Endometrial microvascular endothelial cells (primary cell): ENCODE measurements around the gene FCHO1. TPM values are rescaled to one million over a fixed set of nuclear protein-coding genes. Genes with fewer than 3 reads are reported as not detected.

Experiments used
- in situ Hi-C: cut with HindIII; loops from 2 replicates; pipeline ENCODE4 v1.10.0; 2017; ENCODE audit warnings: low sequenced_read_pairs, low pct_unique_long_range_greater_than_20kb; ENCODE audit errors: inconsistent ontology term
- total RNA-seq: library from RNA; depleted of rRNA; stranded (reverse); fragments of >200 nt; gene quantifications from one replicate; pipeline ENCODE4 v1.2.3, GENCODE V29; 2015; ENCODE audit errors: inconsistent ontology term

Gene FCHO1
- total RNA-seq, 1 donor from 2014 or later: 3.0 TPM

GRCh38 chr19:17727843-17728242, 23.4 kb upstream of the FCHO1 start:
- in situ Hi-C loops: no loop called here

GRCh38 chr19:17733127-17733526, 18.1 kb upstream of the FCHO1 start:
- in situ Hi-C loops: no loop called here

GRCh38 chr19:17734146-17734545, 17.1 kb upstream of the FCHO1 start:
- in situ Hi-C loops: no loop called here

- in situ Hi-C loops: no loop called here
Observed at GRCh38 chr19:17735410-17735809, 15.9 kb upstream of the FCHO1 start.

GRCh38 chr19:17737690-17738153, 13.6 kb upstream of the FCHO1 start:
- in situ Hi-C loops: no loop called here

GRCh38 chr19:17739121-17739875, 12.0 kb upstream of the FCHO1 start:
- in situ Hi-C loops: no loop called here

- in situ Hi-C loops: no loop called here
Observed at GRCh38 chr19:17741456-17741855, 9.8 kb upstream of the FCHO1 start.

- in situ Hi-C loops: no loop called here
Observed at GRCh38 chr19:17743874-17744580, 7.2 kb upstream of the FCHO1 start.

GRCh38 chr19:17747205-17748098, 3.8 kb upstream of the FCHO1 start:
- in situ Hi-C loops: no loop called here

GRCh38 chr19:17748884-17749638, 2.2 kb upstream of the FCHO1 start:
- in situ Hi-C loops: no loop called here

GRCh38 chr19:17749912-17750317, 1.4 kb upstream of the FCHO1 start:
- in situ Hi-C loops: no loop called here

- in situ Hi-C loops: no loop called here
Observed at GRCh38 chr19:17751912-17752273, 616 bp downstream of the FCHO1 start.

GRCh38 chr19:17752865-17753639, 1.8 kb downstream of the FCHO1 start:
- in situ Hi-C loops: no loop called here

GRCh38 chr19:17753976-17754375, 2.7 kb downstream of the FCHO1 start:
- in situ Hi-C loops: no loop called here

- in situ Hi-C loops: no loop called here
Observed at GRCh38 chr19:17754634-17755442, 3.6 kb downstream of the FCHO1 start.

- in situ Hi-C loops: no loop called here
Observed at GRCh38 chr19:17755443-17755890, 4.2 kb downstream of the FCHO1 start.

GRCh38 chr19:17755977-17756670, 4.8 kb downstream of the FCHO1 start:
- in situ Hi-C loops: no loop called here
